Uterus (tissue), 2 donors: Measurements from ENCODE around the gene ABLIM2.

Experiments
- POLR2A ChIP-seq, 2 donors: fragments of 450-650 bp; IDR thresholded peaks; one replicate each; pipeline ENCODE4 v1.6.1; 2016; ENCODE audit warnings: antibody characterized with exemption in 2 of 2, mild to moderate bottlenecking in 1 of 2, moderate library complexity in 1 of 2
- TF ChIP-seq, protein P1 (sequence below), 4 experiments: fragments of 200-600 bp in 2 of 4; fragments of 450-650 bp in 2 of 4; sonication (generic) in 2 of 4; IDR thresholded peaks; one replicate each; pipeline ENCODE4 v1.5.1; 2016 to 2019; ENCODE audit warnings: antibody characterized with exemption in 4 of 4, mild to moderate bottlenecking in 2 of 4, moderate library complexity in 1 of 4

DNA sequence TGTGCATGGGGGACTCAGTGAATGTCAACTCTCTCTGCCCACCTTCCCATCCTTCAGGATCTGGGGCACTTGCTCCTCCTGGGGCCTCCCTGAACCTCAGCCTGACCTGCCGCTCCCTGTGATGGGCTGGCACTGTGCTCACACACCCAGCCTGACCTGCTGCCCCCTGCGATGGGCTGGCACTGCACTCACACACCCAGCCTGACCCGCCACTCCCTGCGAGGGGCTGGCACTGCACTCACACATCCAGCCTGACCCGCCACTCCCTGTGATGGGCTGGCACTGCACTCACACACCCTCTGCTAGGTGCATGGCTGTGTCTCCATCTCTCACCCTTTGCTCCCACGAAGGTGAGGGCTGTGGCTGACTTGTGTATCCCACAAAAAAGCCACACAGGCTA lies 103.4 kb downstream of the ABLIM2 start:
- TF ChIP-seq POLR2A (IDR thresholded peaks at IDR 0.05) = no peak
- TF ChIP-seq, protein P1, sequence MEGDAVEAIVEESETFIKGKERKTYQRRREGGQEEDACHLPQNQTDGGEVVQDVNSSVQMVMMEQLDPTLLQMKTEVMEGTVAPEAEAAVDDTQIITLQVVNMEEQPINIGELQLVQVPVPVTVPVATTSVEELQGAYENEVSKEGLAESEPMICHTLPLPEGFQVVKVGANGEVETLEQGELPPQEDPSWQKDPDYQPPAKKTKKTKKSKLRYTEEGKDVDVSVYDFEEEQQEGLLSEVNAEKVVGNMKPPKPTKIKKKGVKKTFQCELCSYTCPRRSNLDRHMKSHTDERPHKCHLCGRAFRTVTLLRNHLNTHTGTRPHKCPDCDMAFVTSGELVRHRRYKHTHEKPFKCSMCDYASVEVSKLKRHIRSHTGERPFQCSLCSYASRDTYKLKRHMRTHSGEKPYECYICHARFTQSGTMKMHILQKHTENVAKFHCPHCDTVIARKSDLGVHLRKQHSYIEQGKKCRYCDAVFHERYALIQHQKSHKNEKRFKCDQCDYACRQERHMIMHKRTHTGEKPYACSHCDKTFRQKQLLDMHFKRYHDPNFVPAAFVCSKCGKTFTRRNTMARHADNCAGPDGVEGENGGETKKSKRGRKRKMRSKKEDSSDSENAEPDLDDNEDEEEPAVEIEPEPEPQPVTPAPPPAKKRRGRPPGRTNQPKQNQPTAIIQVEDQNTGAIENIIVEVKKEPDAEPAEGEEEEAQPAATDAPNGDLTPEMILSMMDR (IDR thresholded peaks at IDR 0.05) = no peak
